GM23338 (cell line): Measurements from ENCODE around the gene CACNB2. TPM values are rescaled to one million over a fixed set of nuclear protein-coding genes. Genes with fewer than 3 reads are reported as not detected.

ENCODE experiments used
- ATAC-seq: fragments of 200-7000 bp; cut with Tn5 transposase; 3 replicates; pipeline ENCODE4 v1.9.1; 2020
- DNase-seq: peaks from one replicate; pipeline ENCODE4 v3.0.0-alpha.2; 2015; ENCODE audit warnings: low spot score
- H2AFZ ChIP-seq: fragments of 200-600 bp; sonication (generic); 2 replicates; pipeline ENCODE4 v1.8.0; 2016; ENCODE audit warnings: antibody characterized with exemption, mild to moderate bottlenecking, moderate library complexity
- H3F3A ChIP-seq: fragments of 200-600 bp; sonication (generic); replicated peaks from 2 replicates; pipeline ENCODE4 v1.8.0; 2017; ENCODE audit warnings: antibody characterized with exemption, mixed run types, low read depth
- H3K27ac ChIP-seq: fragments of 200-600 bp; sonication (generic); 2 replicates; pipeline ENCODE4 v1.6.1; 2016; ENCODE audit warnings: low read depth
- H3K27me3 ChIP-seq: fragments of 200-600 bp; sonication (generic); 2 replicates; pipeline ENCODE4 v1.8.0; 2016; ENCODE audit warnings: mild to moderate bottlenecking, mixed run types, moderate library complexity; ENCODE audit not compliant: insufficient read depth
- H3K36me3 ChIP-seq: fragments of 200-600 bp; sonication (generic); 2 replicates; pipeline ENCODE4 v1.8.0; 2016; ENCODE audit warnings: mild to moderate bottlenecking; ENCODE audit not compliant: insufficient read depth
- H3K4me1 ChIP-seq: fragments of 200-600 bp; sonication (generic); 2 replicates; pipeline ENCODE4 v1.8.0; 2016; ENCODE audit warnings: mild to moderate bottlenecking, moderate library complexity; ENCODE audit not compliant: insufficient read depth
- H3K4me2 ChIP-seq: fragments of 200-600 bp; sonication (generic); 2 replicates; pipeline ENCODE4 v1.7.1; 2017; ENCODE audit warnings: mixed run types
- H3K4me3 ChIP-seq: fragments of 200-600 bp; sonication (generic); 2 replicates; pipeline ENCODE4 v1.6.1; 2016; ENCODE audit warnings: mixed run types
- H3K79me2 ChIP-seq: fragments of 200-600 bp; sonication (generic); replicated peaks from 2 replicates; pipeline ENCODE4 v1.8.0; 2017; ENCODE audit warnings: mild to moderate bottlenecking; ENCODE audit not compliant: insufficient read depth
- H3K9me2 ChIP-seq: fragments of 200-600 bp; sonication (generic); 2 replicates; pipeline ENCODE4 v1.8.0; 2017; ENCODE audit not compliant: insufficient read depth
- H4K20me1 ChIP-seq: fragments of 200-600 bp; sonication (generic); replicated peaks from 2 replicates; pipeline ENCODE4 v1.8.0; 2017; ENCODE audit warnings: mild to moderate bottlenecking; ENCODE audit not compliant: insufficient read depth
- H3K27ac Mint-ChIP-seq: 2 replicates; pipeline ENCODE4 v1.8.0; 2020; ENCODE audit warnings: inconsistent platforms, mild to moderate bottlenecking, moderate library complexity, mixed read lengths
- H3K27me3 Mint-ChIP-seq: 3 replicates; pipeline ENCODE4 v1.8.0; 2022; ENCODE audit warnings: low read depth, mild to moderate bottlenecking, moderate library complexity, mixed read lengths, inconsistent platforms; ENCODE audit not compliant: insufficient read depth, poor library complexity
- H3K36me3 Mint-ChIP-seq: 3 replicates; pipeline ENCODE4 v1.8.0; 2021; ENCODE audit warnings: low read depth, mild to moderate bottlenecking, inconsistent platforms, moderate library complexity, mixed read lengths
- H3K4me1 Mint-ChIP-seq: 3 replicates; pipeline ENCODE4 v1.8.0; 2020; ENCODE audit warnings: mild to moderate bottlenecking, inconsistent platforms, mixed read lengths
- H3K4me3 Mint-ChIP-seq: 3 replicates; pipeline ENCODE4 v1.8.0; 2021; ENCODE audit warnings: moderate library complexity, mild to moderate bottlenecking, inconsistent platforms, mixed read lengths
- H3K9me3 Mint-ChIP-seq: 3 replicates; pipeline ENCODE4 v1.8.0; 2020; ENCODE audit warnings: moderate library complexity, mild to moderate bottlenecking, inconsistent platforms, mixed read lengths
- CREB1 ChIP-seq: fragments of 250-450 bp; sonication (Bioruptor Pico); IDR thresholded peaks from 2 replicates; pipeline ENCODE4 v1.5.0; 2020; ENCODE audit warnings: low read depth, mild to moderate bottlenecking, moderate library complexity
- CTCF ChIP-seq, 2 experiments: fragments of 200-600 bp in 1 of 2; sonication (generic) in 1 of 2; conservative IDR thresholded peaks; 2 replicates each; pipeline versions ENCODE4 v1.5.1 to v1.6.1; 2016 to 2017; ENCODE audit warnings: antibody characterized with exemption in 2 of 2, low read depth in 2 of 2, mild to moderate bottlenecking in 2 of 2, moderate library complexity in 1 of 2
- EZH2phosphoT487 ChIP-seq: fragments of 200-600 bp; sonication (generic); IDR thresholded peaks from one replicate; pipeline ENCODE4 v1.8.1; 2018; ENCODE audit warnings: antibody characterized with exemption; ENCODE audit not compliant: unreplicated experiment
- NANOG ChIP-seq: IDR thresholded peaks from 2 replicates; pipeline ENCODE4 v1.6.1; 2016; ENCODE audit warnings: antibody characterized with exemption, borderline replicate concordance
- POLR2AphosphoS5 ChIP-seq: IDR thresholded peaks from 2 replicates; pipeline ENCODE4 v1.6.1; 2016; ENCODE audit warnings: antibody characterized with exemption, low read depth
- STAT1 ChIP-seq: IDR thresholded peaks from one replicate; pipeline ENCODE4 v1.6.1; 2016; ENCODE audit warnings: antibody characterized with exemption; ENCODE audit not compliant: unreplicated experiment
- ZNF114 ChIP-seq: fragments of 250-450 bp; sonication (Bioruptor Pico); IDR thresholded peaks from 2 replicates; pipeline ENCODE4 v1.5.0; 2020; ENCODE audit warnings: mild to moderate bottlenecking, moderate library complexity
- ZNF331 ChIP-seq: fragments of 250-450 bp; sonication (Bioruptor Pico); IDR thresholded peaks from 2 replicates; pipeline ENCODE4 v1.5.0; 2020; ENCODE audit warnings: low read depth, mild to moderate bottlenecking, moderate library complexity
- polyA plus RNA-seq: library from polyadenylated mRNA; unstranded; fragments of >200 nt; fragmentation: Nextera tagmentation; extraction: Ambion mirVana; gene quantifications from 2 replicates; pipeline ENCODE4 v1.2.1, GENCODE V29; 2016
- total RNA-seq: library from RNA; depleted of rRNA; stranded (reverse); fragments of >200 nt; shearing (Covaris generic); gene quantifications from 2 replicates; pipeline ENCODE4 v1.2.3, GENCODE V29; 2014
- TF ChIP-seq, protein P1 (sequence below): IDR thresholded peaks from 2 replicates; pipeline ENCODE4 v1.6.1; 2016; ENCODE audit warnings: antibody characterized with exemption

Gene CACNB2
- total and polyA plus RNA-seq, 2 experiments from 2014 or later = 5.0 to 5.9 TPM

GRCh38 chr10:18282094-18282493 is 141.9 kb downstream of the CACNB2 start:
- H3K27ac Mint-ChIP-seq = no peak overlapping the region
- no peak; the same call in 2 of the 3 replicates for ATAC-seq

DNA sequence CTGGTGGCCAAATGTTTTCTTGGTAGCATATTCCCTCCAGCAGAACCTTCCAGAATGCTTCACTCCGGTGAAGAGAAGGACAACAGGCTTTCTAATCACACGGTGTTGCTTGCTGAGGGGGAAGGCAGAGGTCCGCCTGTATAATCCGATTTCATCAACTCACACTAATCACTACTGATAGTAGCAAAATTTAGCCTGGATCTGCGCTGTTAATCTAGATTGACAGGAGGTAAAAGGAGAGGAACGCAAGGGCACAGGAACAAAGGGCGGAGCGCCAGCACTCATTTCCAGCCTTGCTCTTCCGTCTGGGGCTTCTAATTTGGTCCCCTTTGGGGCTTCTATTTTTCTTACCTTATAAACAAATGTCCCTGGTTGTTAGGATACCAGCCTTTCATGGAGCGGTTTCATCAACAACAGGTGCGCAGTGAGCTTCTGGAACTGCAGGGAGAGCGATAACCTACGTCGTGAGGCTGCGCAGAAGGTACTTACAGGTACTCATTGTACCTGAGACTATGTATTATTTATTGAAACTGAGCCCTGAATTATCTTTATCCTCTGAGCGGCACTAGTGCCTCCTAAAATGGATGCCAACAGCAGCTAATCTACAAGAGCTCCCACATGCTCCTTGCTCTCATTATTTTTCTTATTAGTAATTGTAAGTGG is 150.6 kb downstream of the CACNB2 start:
- no peak for ATAC-seq
- H3K36me3 Mint-ChIP-seq = no peaks in the 10 kb centered on the region
- no peak for TF ChIP-seq STAT1
- TF ChIP-seq CTCF (conservative IDR thresholded peaks at IDR 0.05; ENCODE audit: low read depth in 2 of 2) = no peak
- TF ChIP-seq CREB1 (CRISPR knock-in tag) = no peak
- no peak for TF ChIP-seq EZH2phosphoT487
- TF ChIP-seq POLR2AphosphoS5 = no peak
- no peak for TF ChIP-seq ZNF331 (CRISPR knock-in tag)
- no peak for TF ChIP-seq ZNF114

More at GRCh38 chr10:18282094-18282493, 141.9 kb downstream of the CACNB2 start:
- Histone ChIP-seq H3K27ac (no peak overlapping the region), H3K4me2 (no peak overlapping the region), H3K79me2 (no peaks in the 10 kb centered on the region), H3K4me3 (no peak overlapping the region), H3K27me3 (no peaks in the 10 kb centered on the region), H3K36me3 (no peaks in the 10 kb centered on the region), H3K9me2 (no peaks in the 10 kb centered on the region; the same call in 1 of the 2 replicates), H4K20me1 (no peaks in the 10 kb centered on the region; the same call in 1 of the 2 replicates), H3F3A (no peaks in the 10 kb centered on the region), H2AFZ (no peak overlapping the region), H3K4me1 (no peaks in the 10 kb centered on the region)
- TF ChIP-seq CTCF (conservative IDR thresholded peaks at IDR 0.05; ENCODE audit: low read depth in 2 of 2) = no peak
- no peak for TF ChIP-seq NANOG
- TF ChIP-seq, protein P1, sequence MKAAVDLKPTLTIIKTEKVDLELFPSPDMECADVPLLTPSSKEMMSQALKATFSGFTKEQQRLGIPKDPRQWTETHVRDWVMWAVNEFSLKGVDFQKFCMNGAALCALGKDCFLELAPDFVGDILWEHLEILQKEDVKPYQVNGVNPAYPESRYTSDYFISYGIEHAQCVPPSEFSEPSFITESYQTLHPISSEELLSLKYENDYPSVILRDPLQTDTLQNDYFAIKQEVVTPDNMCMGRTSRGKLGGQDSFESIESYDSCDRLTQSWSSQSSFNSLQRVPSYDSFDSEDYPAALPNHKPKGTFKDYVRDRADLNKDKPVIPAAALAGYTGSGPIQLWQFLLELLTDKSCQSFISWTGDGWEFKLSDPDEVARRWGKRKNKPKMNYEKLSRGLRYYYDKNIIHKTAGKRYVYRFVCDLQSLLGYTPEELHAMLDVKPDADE = no peak
- H3K9me3 Mint-ChIP-seq = no peaks in the 10 kb centered on the region
- no peak for DNase-seq
- H3K27me3 Mint-ChIP-seq = no peaks in the 10 kb centered on the region
- no peaks in the 10 kb centered on the region for H3K36me3 Mint-ChIP-seq
- H3K4me3 Mint-ChIP-seq = no peak overlapping the region
- peaks cover 3% of the 10 kb centered on the region; the same call in 1 of the 3 replicates for H3K4me1 Mint-ChIP-seq

More for the DNA sequence above, 150.6 kb downstream of the CACNB2 start:
- Histone ChIP-seq H3K27ac (no peak overlapping the region), H3K79me2 (no peaks in the 10 kb centered on the region), H4K20me1 (no peaks in the 10 kb centered on the region), H3K4me1 (no peaks in the 10 kb centered on the region), H3F3A (no peaks in the 10 kb centered on the region), H2AFZ (no peak overlapping the region), H3K4me2 (no peak overlapping the region), H3K9me2 (0 out of 2 replicates have a peak, but pooled peaks cover 5% of the 10 kb centered on the region), H3K36me3 (no peaks in the 10 kb centered on the region), H3K27me3 (no peaks in the 10 kb centered on the region), H3K4me3 (no peak overlapping the region)
- no peak overlapping the region; the same call in 1 of the 2 replicates for H3K27ac Mint-ChIP-seq
- H3K4me3 Mint-ChIP-seq = no peak overlapping the region
- H3K9me3 Mint-ChIP-seq = no peaks in the 10 kb centered on the region
- peaks cover 8% of the 10 kb centered on the region; the same call in 2 of the 3 replicates for H3K4me1 Mint-ChIP-seq
- DNase-seq = no peak
- peaks cover 4% of the 10 kb centered on the region for H3K27me3 Mint-ChIP-seq
